KOPT-K1 (cell line): Measurements from ENCODE around the gene MEGF6.
"Not testable (repeated sequence)": the region's sequence is repeated elsewhere in the genome, so short reads cannot be mapped to it uniquely, and the experiment has no call there.

Source experiments
- H3K27ac ChIP-seq: fragments of 200-600 bp; sonication (generic); 2 replicates; pipeline ENCODE4 v1.5.1; 2016; ENCODE audit warnings: antibody characterized with exemption, mild to moderate bottlenecking, low read depth, low read length; ENCODE audit not compliant: poor library complexity, severe bottlenecking
- H3K36me3 ChIP-seq: fragments of 200-600 bp; sonication (generic); 2 replicates; pipeline ENCODE4 v1.5.1; 2017; ENCODE audit warnings: antibody characterized with exemption, mild to moderate bottlenecking, low read length, moderate library complexity; ENCODE audit not compliant: insufficient read depth
- H3K9me3 ChIP-seq: fragments of 200-600 bp; sonication (generic); 2 replicates; pipeline ENCODE4 v1.5.1; 2017; ENCODE audit warnings: antibody characterized with exemption, low read length, mild to moderate bottlenecking; ENCODE audit not compliant: insufficient read depth, poor library complexity, severe bottlenecking

MEGF6 gene

DNA sequence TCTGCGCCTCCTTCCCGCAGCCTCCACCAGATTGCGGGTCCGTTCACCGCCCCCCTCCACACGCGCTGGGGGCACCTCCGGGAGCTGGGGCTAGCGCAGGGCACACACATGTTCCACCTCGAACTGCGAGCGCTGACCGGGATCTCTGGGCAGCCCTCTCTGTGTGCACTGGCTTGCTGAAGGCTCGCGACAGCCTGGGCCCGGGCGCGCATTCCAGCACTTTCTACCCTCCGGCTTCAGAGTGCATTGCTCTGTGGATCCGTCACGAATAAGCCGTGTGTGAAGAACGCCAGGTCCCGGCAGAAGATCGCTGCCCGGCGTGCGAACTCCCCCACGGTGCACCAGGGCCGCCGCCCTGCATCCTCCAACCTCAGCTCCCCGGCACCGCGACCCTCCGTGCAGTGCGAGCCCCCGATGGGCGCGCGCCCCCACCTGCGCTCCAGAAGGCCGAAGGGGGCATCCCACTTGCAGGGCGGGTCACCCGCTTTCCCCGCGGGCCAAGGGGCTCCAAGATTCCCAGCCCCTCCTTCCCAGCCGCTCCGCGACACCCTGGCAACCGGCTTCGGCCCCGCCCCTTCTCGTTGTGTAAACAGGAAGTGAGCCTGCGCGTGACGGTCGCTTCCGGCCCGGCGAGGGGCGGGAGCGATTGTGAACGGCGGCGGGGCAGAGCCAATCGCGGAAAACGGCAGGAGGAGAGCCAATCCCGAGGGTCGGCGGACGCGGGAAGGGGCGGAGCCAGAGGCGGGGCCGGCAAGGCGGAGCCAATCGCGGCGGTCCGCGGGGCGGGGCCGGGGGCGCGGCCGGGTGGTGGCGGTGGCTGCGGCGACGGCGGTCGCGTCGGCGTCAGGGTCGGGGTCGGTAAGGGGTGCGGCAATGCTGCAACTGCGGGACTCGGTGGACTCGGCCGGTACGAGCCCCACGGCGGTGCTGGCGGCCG, 13.2 kb upstream of the MEGF6 start, which contains the start of gene TPRG1L:
TPRG1L (plus strand) TSS at position 816 of the 937 bp plus-strand sequence; CDS start at position 874, 58 bp downstream.
- Histone ChIP-seq H3K9me3 (no peaks in the 10 kb centered on the region), H3K27ac (peak within 1 kb of the TSS; percentile 23), H3K36me3 (peaks cover 23% of the 10 kb centered on the region)

- no peaks in the 10 kb centered on the region for H3K9me3 ChIP-seq
- H3K36me3 ChIP-seq = peaks cover 14% of the 10 kb centered on the region; the same call in 1 of the 2 replicates
- H3K27ac ChIP-seq = no peak overlapping the region
Observed at GRCh38 chr1:3623441-3624199, 12.3 kb upstream of the MEGF6 start.

- not testable (repeated sequence) for H3K9me3 ChIP-seq, H3K36me3 ChIP-seq, H3K27ac ChIP-seq
Observed at GRCh38 chr1:3622102-3622501, 10.8 kb upstream of the MEGF6 start.

- H3K36me3 ChIP-seq, H3K27ac ChIP-seq, H3K9me3 ChIP-seq: not testable (repeated sequence)
Observed at GRCh38 chr1:3621151-3621671, 9.9 kb upstream of the MEGF6 start.

GRCh38 chr1:3620708-3621107, 9.4 kb upstream of the MEGF6 start:
- no peaks in the 10 kb centered on the region for H3K36me3 ChIP-seq
- no peaks in the 10 kb centered on the region for H3K9me3 ChIP-seq
- no peak overlapping the region for H3K27ac ChIP-seq

- no peak overlapping the region for H3K27ac ChIP-seq
- H3K9me3 ChIP-seq = no peaks in the 10 kb centered on the region
- no peaks in the 10 kb centered on the region for H3K36me3 ChIP-seq
Observed at GRCh38 chr1:3618881-3619671, 7.8 kb upstream of the MEGF6 start.

GRCh38 chr1:3618531-3618880, 7.2 kb upstream of the MEGF6 start:
- H3K9me3 ChIP-seq = no peaks in the 10 kb centered on the region
- no peaks in the 10 kb centered on the region for H3K36me3 ChIP-seq
- no peak overlapping the region for H3K27ac ChIP-seq

DNA sequence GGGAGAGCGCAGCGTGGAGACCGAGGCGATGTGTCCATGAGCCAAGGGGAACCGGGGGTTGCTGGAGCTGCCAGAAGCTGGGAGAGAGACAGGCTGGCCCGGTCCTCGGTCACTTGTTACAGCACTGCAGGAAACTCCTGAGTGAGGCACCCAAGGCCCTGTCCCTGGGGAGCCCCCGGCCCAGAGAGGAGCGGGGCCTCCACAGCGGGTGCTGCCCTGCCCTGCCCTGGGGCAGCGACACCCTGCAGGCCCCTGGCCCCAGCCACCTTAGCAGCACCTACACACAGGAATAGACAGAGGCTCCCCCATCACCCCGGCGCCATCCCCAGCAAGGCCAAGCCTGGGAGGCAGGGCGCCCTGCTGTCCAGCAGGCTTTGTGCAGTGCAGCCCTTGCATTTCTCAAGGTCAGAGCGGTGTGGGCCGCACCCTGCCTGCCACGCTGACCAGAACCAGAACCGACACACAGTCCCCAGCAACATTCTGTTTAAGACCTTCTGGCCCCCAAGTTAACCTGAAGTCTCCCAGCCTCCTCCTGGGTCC, 6.6 kb upstream of the MEGF6 start:
- Histone ChIP-seq H3K27ac (no peak overlapping the region), H3K9me3 (no peaks in the 10 kb centered on the region), H3K36me3 (no peaks in the 10 kb centered on the region)

DNA sequence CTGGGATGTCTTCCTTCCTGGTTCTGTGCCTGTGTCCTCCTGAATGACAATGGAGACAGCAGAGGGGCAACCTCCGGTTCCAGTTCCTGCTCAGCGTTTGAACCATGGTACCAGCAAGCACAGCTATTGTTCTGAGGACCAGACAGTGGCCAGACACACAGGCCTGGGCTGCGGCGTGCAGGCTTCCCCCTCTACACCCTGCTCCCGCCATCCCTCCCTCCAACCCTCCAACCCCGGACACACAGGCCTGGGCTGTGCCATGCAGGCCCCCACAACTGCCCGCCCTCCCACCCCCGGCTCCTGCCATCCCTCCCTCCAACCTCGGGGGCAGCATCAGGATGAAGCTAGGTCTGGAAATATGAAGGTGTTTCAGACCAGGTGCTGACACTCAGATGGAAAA, 5.6 kb upstream of the MEGF6 start:
- H3K27ac ChIP-seq = no peak overlapping the region
- no peaks in the 10 kb centered on the region for H3K9me3 ChIP-seq
- H3K36me3 ChIP-seq = no peaks in the 10 kb centered on the region

DNA sequence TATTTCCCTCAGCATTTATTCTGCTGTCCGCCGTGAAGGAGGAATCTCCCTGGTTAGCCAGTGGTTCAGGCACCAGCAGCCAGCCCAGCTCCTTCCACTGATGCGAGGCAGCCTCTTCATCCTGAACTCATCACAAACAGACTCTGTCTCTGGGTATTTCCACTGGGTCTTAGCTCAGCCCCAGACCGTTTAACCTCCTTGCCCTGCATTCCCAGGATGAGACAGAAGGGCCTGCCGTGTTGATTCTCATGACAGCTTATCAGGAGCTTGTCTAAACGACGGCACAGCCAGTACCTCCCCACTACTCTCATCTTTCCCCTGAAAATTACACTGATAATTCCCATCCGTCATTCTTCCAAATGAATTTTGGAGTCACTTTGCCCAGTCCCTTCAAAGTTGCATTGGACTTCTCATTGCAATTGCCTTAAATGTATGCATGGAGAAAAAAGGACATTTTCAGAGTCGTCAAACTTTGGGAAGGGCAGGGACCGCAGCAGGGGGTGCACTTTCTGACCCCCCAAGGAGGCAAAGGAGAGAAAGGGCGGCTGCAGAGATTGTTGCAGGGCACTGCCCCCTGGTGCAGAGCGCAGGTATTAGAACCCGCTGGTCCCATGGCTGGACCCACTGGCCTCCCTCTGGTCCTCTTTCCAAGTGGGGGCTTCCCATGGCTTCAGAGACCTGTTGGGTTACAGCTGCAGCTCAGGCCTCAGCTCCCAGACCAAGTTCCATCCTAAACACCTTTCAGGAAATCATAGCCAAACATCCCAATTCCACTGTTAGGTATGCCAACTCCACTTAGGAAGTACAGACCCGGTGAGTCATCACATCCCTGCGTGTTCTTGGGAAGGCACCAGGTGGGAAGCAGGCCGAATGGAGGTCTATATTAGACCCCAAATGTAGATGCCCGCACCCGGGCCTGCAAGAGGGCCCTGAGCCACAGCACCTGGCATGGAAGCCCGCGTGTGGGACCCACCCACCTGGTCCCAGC, 3.7 kb upstream of the MEGF6 start:
- H3K9me3 ChIP-seq = no peaks in the 10 kb centered on the region
- H3K36me3 ChIP-seq = no peaks in the 10 kb centered on the region
- no peak overlapping the region for H3K27ac ChIP-seq

DNA sequence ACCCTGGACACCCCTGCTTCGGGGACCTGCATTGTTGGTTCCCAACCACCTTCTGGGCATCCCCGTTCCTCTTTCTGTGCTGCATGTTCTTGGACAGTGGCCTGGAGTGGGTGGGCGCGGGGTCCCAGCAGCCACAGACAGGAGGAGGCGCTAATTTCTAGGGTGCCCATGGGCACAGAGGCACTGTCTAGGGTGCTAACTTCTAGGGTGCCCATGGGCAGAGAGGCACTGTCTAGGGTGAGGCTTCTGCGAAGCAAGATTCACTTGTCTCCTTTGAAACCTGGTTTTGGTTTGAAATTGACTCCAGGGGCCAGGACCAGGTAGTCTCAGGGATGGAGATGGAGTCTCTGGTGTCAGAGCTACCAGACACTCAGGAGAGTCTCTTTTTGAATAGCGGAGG, 815 bp upstream of the MEGF6 start:
- Histone ChIP-seq H3K9me3 (no peaks in the 10 kb centered on the region), H3K27ac (no peak overlapping the region), H3K36me3 (no peaks in the 10 kb centered on the region)

- no peak overlapping the region for H3K27ac ChIP-seq
- H3K36me3 ChIP-seq = no peaks in the 10 kb centered on the region
- H3K9me3 ChIP-seq = no peaks in the 10 kb centered on the region
Observed at GRCh38 chr1:3610527-3611169, 660 bp downstream of the MEGF6 start.

GRCh38 chr1:3609769-3610526, 1.4 kb downstream of the MEGF6 start:
- Histone ChIP-seq H3K9me3 (no peaks in the 10 kb centered on the region), H3K36me3 (no peaks in the 10 kb centered on the region), H3K27ac (no peak overlapping the region)
